Neural cell (in vitro differentiated cells): ENCODE measurements around the gene COL4A1.

Source experiments
- CTCF ChIP-seq: fragments of 450-650 bp; IDR thresholded peaks from 2 replicates; pipeline ENCODE4 v1.5.1; 2014; ENCODE audit warnings: antibody characterized with exemption, mild to moderate bottlenecking, moderate library complexity; ENCODE audit not compliant: poor library complexity, severe bottlenecking
- EP300 ChIP-seq: fragments of 450-650 bp; conservative IDR thresholded peaks from 2 replicates; pipeline ENCODE4 v1.6.1; 2014; ENCODE audit warnings: antibody characterized with exemption, mild to moderate bottlenecking, moderate library complexity; ENCODE audit not compliant: poor library complexity, severe bottlenecking
- REST ChIP-seq: IDR thresholded peaks from 2 replicates; pipeline ENCODE4 v1.6.1; 2012; ENCODE audit warnings: borderline replicate concordance
- SMC3 ChIP-seq: fragments of 450-650 bp; conservative IDR thresholded peaks from 2 replicates; pipeline ENCODE4 v1.6.1; 2014; ENCODE audit warnings: antibody characterized with exemption, mild to moderate bottlenecking, moderate library complexity; ENCODE audit not compliant: poor library complexity

GRCh38 chr13:110331362-110331761, 24.4 kb upstream of the COL4A1 start:
- TF ChIP-seq CTCF (no peak), REST (no peak), EP300 (no peak), SMC3 (no peak)
